PC-3 (cell line): ENCODE data around the gene REEP1.

ENCODE experiments used
- EZH2 ChIP-seq: fragments of 300-600 bp; sonication (generic); IDR thresholded peaks from one replicate; pipeline ENCODE4 v1.6.1; 2017; ENCODE audit warnings: antibody characterized with exemption, mild to moderate bottlenecking, low read length; ENCODE audit not compliant: unreplicated experiment
- EZH2phosphoT487 ChIP-seq: fragments of 300-600 bp; sonication (generic); IDR thresholded peaks from 2 replicates; pipeline ENCODE4 v1.6.1; 2018; ENCODE audit warnings: mild to moderate bottlenecking, antibody characterized with exemption, low read length, borderline replicate concordance
- TF ChIP-seq, protein P1 (sequence below): fragments of 300-600 bp; sonication (generic); conservative IDR thresholded peaks from 2 replicates; pipeline ENCODE4 v1.5.1; 2017; ENCODE audit warnings: antibody characterized with exemption, low read depth, mild to moderate bottlenecking, low read length

- TF ChIP-seq, protein P1, sequence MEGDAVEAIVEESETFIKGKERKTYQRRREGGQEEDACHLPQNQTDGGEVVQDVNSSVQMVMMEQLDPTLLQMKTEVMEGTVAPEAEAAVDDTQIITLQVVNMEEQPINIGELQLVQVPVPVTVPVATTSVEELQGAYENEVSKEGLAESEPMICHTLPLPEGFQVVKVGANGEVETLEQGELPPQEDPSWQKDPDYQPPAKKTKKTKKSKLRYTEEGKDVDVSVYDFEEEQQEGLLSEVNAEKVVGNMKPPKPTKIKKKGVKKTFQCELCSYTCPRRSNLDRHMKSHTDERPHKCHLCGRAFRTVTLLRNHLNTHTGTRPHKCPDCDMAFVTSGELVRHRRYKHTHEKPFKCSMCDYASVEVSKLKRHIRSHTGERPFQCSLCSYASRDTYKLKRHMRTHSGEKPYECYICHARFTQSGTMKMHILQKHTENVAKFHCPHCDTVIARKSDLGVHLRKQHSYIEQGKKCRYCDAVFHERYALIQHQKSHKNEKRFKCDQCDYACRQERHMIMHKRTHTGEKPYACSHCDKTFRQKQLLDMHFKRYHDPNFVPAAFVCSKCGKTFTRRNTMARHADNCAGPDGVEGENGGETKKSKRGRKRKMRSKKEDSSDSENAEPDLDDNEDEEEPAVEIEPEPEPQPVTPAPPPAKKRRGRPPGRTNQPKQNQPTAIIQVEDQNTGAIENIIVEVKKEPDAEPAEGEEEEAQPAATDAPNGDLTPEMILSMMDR = no peak
- TF ChIP-seq EZH2 (no peak), EZH2phosphoT487 (no peak)
These were observed 99.1 kb downstream of the REEP1 start for GRCh38 chr2:86238354-86238753.
